Islet of Langerhans (tissue), 1 donor: ENCODE results near the gene ADAMTS7.
"Not testable (repeated sequence)": the region's sequence is repeated elsewhere in the genome, so short reads cannot be mapped to it uniquely, and the experiment has no call there.

Source experiments
- FAIRE-seq: peaks from one replicate; lab custom pipeline; 2011; peaks lifted over from hg19 to GRCh38; lab: Jason Lieb, UNC

Gene ADAMTS7

DNA sequence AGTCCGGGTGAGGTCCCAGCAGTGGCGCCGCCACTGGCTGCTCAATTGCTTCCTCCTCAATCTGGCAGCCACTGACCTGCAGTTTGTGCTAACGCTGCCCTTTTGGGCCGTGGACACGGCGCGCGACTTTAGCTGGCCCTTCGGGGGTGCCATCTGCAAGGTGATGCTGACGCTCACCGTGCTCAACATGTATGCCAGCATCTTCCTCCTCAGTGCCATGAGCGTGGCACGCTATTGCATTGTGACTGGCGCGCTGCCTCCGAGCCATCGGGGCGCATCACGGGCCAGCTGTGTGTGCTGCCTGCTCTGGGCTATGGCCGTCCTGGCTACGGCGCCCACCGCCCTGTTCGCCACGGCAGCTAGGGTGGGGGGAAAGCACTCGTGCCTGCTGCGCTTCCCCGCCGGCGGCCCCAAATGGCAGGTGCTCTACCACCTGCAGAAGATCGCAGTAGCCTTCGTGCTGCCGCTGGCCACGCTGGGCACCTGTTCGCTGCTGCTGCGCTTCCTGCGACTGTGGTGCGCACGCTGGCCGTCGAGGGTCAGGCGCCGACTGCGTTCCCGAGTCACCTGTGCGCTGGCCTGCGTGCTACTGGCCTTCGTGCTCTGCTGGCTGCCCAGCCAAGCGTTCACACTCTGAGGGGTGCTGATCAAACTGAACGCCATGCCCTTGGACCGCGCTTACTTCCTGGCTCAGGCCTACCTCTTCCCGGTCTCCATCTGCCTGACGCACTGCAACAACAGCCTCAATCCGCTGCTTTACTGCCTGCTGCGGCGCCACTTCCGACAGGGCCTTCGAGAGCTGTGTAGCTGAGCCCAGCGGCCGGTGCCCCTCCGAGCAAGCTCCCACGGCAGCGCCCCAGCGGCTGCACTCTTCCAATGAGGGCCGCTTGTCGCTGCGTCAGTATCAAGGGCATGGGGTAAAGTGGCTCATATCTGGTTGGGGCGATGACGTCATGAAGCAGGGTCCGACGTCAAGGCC lies 20.3 kb upstream of the ADAMTS7 start:
- no peak for FAIRE-seq

DNA sequence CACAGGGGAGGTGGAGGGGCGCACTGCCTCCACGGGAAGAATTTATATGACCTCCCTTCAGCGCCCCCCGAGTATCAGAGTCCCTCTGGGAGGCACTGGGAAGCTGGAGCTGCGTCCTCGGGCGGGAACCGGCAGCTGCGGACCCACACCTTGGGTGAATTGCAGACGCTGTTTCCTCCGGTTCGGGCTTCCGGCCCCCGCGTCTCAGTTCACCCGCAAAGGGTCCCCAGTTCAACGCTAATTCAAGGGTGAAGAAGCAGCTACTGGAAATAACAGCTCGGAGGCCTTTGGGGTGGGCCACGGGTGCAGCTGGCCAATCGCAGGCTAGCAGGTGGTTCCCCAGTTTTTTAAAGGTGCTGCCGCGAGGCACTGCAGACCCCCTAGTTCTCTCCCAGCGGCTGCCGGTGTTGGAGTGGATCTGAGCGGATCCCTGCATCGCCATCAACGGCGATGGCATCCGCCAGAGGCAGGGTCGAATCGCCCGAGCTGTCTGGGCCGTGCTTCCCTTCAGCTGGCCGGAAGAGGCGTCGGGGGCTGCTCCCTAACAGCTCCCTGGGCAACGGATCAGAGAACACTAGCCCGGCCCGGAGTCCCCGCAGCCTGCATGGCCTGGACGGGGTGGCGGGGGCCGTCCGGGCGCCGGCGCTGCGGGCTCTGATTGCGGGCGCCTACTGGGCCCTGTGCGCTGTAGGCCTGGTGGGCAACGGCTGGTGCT lies 19.4 kb upstream of the ADAMTS7 start:
- no peak for FAIRE-seq

DNA sequence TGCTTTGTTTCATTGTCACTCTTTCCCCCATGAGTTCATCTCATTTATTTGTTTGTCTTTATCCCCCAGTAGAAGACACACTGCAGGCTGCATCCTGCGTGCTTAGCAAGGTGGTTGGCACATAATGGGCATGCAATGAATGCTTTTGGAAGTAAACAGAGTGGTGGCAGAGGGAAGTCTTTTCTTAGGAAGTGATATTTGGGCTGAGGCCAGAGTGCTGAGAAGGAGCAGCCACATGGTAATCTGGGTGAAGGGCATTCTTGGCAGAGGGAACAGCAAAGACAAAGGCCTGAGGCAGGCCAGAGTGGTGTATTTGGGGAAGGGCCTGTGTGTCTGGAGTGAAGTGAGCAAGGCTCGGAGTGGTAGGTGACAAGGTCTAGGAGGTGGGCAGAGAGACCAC lies 17.7 kb upstream of the ADAMTS7 start:
- FAIRE-seq = no peak

DNA sequence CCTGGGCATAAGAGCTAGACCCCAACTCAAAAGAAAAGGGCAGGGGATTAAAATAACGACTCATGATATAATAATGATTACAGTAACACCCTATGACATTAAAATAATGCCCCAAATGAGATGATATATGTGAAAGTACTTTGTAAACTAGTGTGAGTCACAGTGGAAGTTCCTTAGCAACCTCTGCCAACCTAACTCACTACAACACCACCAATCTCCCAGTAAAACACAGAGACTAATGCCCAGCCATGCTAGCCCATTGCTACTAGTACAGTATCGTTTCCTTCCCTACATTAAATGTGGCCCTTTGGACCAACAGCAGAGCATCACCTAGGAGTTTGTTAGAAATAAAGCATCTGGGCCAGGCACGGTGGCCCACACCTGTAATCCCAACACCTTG lies 11.2 kb upstream of the ADAMTS7 start:
- FAIRE-seq = no peak

DNA sequence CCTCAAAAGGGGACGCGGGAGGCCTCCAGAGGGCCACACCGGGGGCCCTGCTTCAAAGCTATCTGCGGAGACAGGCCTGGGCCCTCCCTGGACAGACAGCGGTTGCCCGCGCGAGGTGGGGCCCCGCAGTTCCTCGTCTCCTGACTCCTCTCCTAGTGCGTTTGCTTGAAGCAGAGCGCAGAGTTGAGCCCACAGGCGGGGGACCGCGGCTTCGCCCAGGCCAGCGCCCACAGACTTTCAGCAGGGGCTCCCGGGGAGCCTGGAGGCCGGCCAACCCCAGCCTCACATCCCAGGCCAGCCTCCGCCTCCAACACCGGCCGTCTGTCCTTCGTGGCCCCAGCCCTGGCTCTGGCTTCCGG lies 540 bp upstream of the ADAMTS7 start:
- FAIRE-seq = no peak

DNA sequence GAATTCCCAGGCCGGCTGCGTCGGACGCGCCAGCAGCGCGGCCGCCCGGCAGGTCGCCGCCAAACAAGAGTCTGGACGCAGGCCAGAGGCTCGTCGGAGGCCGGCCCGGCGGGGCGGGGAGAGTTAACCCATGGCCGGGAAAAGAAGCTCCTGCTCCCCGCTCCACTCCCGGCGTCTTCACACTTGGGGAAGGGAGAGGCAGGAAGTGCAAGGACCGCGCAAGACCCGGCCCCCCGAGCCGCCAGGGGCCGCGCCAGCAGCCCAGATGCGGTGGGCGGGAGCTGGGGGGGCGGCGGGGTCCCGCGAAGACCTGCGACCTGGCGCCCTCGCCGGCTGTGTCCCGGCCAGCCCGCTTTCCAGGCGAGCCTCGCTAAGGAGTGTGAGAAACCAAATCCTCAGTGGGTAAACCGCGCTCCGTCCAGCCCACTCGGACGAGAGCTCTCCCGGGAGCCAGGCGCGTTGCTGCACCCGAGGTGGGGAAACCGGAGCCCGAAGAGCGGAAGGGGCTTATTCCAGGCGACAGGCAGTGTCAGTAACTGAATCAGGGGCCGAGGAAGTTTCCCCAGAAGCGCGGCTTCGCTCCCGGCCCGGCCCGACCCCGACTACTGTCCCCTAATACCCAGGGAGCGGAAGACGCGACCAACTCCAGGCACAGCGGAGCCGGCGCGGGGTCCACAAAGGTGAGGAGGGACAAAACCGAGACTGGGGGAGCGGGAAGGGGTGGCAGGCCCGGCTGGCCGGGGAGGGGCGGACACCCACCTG lies 721 bp downstream of the ADAMTS7 start:
- no peak for FAIRE-seq

DNA sequence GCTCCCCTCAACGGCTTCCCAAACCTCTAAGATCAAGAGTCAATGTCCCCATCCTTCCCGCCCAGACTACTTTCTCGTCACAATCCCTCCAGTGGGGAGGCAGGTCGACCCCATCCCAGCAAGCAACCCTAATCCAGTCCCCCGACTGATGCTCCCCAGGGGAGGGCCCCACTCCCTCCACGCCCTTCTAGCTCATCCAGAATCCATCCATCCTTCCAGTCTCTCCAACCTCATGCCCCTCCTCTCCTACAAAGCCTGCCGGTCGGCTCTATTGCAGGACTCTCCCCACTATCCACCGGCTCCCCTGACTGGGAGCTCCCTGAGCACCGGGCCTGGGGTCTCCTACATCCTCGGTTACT lies 1.3 kb downstream of the ADAMTS7 start:
- FAIRE-seq = no peak

DNA sequence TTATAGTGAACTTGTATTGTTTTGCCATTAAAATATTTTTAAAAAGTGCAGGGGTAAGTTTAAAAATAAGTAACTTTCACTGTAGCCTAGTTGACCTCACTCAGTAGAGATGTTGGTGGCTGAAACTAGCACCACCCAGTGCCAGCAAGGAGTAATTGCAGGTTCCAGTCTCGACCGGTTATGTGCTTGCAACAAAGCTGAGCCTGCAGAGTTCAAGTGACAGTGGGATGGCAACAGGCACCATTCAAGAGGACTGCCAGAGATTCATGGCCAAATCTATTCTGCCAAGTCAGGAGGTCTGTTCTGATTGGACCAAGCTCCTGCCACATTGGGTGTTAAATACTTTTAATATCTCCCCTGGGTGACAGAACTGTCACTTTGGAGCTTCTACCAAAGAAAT lies 2.7 kb downstream of the ADAMTS7 start:
- no peak for FAIRE-seq

DNA sequence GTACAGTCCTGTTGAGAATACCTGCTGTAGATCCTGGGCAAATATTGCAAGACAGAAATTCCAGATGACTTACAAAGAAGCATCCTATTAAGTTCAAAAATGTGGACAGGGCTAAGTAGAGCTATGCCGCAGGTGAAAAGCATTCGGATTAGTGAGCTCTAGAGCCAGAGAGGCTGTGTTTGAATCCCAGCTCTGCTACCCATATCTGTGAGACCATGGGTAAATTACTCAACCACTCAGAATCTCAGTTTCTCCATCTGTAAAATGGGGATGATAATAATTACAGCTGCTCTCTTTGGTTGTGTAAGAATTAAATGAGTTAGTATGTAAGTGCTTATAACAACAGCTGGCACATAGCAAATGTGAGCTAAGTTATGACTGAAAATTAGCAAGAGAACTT lies 3.9 kb downstream of the ADAMTS7 start:
- no peak for FAIRE-seq

DNA sequence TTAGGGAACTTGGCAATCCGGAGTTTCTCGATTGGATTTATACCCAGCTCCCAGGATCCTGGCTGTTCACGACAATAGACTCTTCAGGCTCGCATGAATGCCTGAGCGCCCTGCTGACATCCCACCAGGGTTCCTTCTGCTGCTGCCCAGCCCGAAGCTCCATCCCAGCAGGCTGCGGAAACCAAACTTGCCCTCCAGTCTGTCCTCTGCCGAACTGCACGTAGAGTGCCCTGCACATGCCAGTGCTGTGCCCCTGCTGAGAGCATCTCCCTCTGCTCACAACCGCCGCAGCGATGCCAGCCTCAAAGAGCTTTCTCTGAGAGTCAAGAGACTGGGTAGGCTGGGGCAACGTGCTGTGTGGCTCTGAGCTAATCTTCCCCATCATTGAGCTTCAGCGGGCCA lies 6.9 kb downstream of the ADAMTS7 start:
- no peak for FAIRE-seq

DNA sequence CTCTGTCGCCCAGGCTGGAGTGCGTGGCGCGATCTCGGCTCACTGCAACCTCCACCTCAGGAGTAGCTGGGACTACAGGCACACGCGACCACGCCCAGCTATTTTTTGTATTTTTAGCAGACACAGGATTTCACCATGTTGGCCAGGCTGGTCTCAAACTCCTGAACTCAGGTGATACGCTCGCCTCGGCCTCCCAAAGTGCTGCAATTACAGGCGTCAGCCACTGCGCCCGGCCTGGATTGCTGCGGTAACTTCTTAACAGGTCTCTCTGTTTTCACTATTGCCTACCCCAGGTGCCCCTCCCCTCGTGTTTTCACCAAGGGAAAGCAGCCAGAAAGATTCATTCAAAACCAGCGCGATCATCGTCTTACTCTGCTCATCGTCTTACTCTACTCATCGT lies 10.5 kb downstream of the ADAMTS7 start:
- FAIRE-seq = no peak

DNA sequence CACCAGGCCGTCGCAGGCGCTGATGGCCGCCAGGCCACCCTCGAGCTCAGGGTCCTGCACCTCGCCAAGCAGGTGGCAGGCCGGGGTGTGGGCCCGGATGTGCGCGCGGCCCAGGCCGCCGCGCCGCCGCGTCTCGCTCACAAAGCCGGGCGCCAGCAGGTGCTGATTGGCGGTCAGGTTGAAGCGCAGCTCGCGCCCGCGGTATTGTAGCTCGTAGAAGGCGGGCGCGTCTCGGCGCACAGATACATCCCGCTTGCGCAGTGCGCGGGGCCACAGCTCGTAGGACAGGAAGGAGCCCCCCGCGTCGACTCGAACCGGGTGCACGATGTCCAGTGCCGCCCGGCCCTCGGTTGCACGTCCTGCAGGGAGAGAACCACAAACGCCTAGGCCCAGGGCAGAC lies 11.1 kb downstream of the ADAMTS7 start:
- no peak for FAIRE-seq

DNA sequence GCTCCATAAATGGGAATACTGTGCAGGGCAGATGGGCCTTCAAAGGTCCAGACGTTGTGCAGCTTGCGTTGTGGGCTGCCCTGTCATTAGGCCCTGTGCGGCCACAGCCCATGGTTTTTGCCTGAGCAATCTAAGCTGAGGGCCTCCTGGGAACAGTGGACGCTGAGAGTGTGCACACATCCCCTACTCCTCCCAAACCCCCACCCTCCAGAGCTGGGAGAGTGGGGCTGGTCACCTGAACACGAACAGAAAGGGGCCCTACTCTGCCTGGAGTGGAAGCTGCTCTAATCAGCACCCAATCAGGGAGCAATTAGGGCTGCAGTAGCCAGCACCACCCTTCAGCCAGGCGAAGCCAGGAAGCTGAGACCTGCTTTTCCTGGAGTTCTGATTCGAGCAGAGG lies 12.2 kb downstream of the ADAMTS7 start:
- FAIRE-seq = not testable (repeated sequence)

DNA sequence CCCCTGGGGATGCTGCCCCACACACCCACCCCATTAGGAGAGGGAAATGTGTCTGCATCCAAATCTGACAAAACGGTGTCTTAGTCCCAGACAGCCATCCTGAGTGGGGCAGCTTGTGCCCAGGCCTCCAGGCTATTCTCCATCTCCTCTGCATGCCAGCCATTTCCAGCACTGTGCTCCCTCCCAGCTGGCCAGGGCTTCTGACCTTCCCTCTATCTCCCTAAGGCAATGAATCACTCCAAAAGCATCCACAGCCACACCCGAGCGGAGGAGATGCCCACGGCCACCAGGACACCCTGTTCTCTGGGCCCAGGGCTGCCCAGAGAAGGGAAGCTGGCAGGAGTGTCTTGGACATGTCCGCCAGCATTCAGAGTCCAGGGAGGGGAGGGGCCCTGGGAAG lies 12.9 kb downstream of the ADAMTS7 start:
- FAIRE-seq = not testable (repeated sequence)

DNA sequence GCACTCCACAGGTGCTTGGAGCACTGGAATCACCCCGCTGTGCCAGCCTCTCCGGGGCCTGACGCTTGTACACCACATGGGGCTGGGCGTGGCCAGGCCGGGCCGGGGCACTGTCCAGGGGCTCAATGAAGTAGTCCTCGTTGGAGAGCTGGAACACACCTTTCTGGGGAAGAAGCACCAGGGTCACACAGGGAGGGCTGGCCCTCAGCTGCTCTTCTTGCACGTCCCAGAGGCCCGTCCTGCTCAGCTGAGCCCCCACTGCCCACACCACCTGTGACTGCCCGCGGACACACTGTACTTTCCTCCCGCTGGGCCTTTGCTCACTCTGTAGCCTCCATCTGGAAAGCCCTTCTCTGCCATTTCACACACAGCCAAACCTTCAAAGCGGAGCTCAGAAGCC lies 13.3 kb downstream of the ADAMTS7 start:
- FAIRE-seq = no peak

DNA sequence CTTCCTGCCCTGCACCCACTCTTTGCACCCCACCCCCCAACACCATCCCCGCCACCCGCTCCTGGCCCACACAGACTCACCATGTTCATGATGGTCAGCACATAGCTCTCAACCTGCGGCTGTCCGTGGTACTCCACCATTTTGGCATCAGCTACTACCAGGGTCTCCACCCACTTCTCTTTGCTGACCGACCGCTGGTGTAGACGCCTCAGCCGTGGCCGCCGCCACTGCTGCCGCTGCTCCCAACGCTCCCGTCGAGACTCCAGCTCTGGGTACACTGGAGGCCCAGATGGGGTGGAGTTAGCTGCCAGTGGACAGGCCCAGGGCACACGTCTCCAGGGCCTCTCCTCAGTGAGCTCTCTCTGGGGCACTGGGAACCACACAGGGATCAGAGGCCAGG lies 14.8 kb downstream of the ADAMTS7 start:
- FAIRE-seq = no peak

DNA sequence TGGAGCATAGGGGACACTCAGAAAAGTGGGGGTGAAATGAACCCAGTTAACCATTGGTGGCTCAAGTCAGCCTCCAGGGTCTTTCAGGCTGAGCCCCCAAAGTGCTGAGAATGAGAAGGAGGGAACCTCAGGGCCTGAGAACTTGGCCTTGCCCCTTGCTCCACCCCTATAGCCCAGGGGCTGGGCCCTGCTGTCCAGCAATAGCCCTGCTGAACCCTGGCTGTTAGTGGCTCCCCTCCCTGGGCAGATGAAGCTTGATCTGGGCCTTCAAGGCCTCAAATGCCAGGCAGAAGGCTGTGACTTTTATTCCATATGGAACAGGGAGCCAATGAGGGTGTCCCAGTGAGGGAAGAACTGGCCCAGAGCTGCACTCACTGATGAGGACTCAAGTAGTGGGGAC lies 16.2 kb downstream of the ADAMTS7 start:
- FAIRE-seq = no peak

DNA sequence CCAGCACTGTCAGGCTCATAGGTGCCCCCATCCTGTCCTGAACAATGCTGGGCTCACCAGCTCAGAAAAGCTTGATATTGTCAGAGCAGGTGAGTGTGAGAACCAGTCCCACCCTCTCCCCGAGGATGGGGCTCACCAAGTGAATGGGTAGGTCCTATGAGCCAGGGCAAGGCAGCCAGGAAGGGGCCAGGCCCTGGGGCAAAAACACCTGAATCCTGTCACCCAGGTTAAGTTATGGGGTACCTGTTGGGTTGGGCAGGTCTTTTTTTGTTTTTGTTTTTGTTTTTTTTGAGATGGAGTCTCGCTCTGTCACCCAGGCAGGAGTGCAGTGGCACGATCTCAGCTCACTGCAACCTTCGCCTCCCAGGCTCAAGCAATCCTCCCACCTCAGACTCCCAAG lies 16.8 kb downstream of the ADAMTS7 start:
- FAIRE-seq = not testable (repeated sequence)

DNA sequence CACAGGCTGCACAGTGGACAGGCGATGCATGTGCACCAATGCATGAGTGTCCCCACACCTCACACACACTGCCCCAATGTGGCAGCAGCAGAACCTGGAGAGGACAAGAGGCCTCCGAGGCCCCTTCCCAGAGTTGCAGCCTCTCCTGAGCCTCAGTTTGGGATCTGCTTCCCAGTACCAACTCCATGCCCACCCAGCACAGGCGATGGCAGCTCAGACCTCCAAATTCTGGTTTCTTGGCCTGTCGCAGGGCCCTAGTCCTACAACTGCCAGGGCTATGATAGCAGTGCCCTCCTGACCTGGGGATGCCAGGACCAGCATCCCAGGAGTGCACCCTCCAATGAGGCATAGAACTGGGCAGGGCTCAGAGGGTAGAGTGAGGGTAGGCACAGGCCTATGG lies 19.9 kb downstream of the ADAMTS7 start:
- no peak for FAIRE-seq

DNA sequence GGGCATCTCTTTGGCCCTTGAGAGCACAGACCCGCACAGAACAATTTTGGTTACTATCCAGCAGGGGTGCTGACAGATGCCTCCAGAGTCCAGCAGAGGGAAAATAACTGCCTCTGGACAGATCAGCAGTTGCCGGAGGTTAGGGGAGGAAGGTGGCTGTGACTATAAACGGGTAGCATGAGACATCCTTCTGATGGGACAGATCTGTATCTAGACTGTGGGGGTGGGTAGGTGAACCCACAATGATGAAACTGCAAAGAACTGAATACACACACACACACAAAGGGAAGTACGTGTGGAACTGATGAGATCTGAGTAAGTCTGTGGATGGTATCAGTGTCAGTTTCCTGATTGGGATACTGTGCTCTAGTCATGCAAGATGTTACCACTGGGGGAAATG lies 21.2 kb downstream of the ADAMTS7 start:
- no peak for FAIRE-seq

DNA sequence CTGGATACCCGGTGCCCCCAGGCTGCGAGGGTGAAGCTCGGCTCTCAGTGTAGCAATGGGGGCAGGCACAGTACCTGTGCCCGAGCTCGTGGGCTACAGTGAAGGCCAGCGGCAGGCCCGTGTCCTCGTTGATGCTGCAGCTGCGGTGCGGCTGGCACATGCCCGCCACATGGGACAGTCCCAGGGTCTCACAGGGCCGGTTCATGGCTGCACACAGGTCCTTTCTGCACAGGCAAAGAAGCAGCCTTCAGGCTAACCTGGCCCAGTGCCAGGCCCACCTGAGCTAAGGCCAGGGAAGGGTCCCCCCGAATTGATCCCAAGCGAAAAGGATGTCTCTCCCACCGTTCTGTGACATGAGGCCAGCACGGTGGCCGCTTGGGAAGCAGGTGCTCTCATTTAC lies 21.6 kb downstream of the ADAMTS7 start:
- no peak for FAIRE-seq

DNA sequence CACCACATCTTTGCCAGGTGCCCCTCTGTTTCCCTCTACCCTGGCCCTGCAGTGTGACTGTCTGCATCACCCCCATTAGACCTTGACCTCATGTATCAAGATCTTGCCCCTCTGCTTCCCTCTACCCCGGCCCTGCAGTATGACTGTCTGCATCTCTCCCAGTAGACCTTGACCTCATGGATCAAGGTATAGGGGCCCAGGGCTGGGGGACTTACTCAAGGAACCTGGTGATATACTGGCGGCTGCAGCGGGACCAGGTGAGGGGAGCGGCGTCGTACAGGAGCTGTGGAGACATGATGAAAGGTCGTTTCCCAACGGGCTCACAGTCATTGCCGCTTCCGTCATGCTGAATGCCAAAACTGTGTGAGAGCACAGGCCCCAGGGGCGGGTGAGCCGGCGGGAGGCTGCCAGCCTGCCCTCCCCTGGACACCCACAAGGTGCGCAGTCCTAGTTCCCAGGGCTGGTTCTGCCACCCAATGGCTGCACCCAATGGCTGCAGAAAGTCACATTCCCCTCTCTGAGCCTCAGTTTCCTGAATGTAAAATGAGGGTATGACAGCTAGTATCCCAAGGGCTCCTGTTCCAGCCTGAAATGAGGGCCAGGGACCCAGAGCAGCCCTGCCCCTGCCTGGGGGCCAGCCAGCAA lies 23.1 kb downstream of the ADAMTS7 start:
- no peak for FAIRE-seq

DNA sequence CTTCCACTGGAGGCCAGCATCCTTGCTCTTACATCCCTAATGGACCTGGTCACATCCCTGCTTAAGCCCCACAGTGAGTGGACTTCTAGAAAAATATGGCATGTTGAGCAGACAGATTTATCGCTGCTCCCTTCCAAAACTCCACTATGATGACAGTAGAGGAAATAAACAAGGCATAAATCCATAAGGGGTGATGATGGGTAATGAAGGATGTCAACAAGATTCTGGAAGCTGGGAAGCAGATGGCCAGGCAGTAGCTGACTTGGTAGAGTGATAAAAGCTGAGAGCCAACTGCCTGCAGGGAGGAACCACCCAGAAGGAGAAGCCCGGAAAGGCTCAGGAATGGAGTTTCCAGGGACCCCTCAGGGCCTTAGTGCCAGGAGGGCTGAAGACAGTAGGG lies 28.9 kb downstream of the ADAMTS7 start:
- FAIRE-seq = not testable (repeated sequence)
